DMS153 (cell line): ENCODE data around the gene FOXP1.
A peak's percentile ranks its signal among the peaks of the same experiment; 100 is the strongest.

Experiments used
- DNase-seq: peaks from one replicate; lab custom pipeline; 2025; lab: John Stamatoyannopoulos, UW

FOXP1 gene

DNA sequence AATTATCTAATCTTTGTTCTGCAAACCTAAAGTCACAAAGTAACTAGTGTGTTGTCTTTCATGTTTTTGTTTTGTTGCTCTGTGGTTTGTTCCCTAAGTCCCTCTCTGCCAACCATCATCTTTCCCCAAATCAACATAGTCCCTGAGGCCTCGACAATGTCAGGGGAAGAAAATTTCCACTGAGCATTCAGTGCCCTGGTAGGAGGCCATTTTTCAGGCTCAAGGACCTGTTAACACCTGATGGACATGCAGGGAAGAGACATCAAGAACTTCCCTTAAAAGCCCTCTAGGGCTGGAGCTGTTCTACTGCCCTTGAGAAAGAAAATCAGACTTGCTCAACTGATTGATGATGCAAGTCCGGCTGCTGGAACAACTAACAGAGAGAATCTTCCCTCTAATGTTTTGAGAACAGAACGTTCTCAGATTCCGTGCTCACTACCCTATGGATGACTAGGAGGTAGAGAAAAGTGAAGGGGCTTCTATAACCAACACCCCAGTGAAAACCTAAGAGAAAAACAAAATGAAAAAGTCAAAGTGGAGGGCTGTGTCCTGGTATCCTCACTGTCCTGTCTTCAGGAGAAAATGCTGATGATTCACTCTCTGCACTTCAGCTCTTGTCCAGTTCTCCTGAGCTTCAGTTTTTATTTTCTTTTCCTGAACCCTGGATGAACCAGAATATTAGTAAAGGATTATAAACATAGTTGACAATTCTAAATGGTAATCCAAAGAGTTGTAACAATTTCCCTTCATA, 373.1 kb downstream of the FOXP1 start:
- DNase-seq: no peak

DNA sequence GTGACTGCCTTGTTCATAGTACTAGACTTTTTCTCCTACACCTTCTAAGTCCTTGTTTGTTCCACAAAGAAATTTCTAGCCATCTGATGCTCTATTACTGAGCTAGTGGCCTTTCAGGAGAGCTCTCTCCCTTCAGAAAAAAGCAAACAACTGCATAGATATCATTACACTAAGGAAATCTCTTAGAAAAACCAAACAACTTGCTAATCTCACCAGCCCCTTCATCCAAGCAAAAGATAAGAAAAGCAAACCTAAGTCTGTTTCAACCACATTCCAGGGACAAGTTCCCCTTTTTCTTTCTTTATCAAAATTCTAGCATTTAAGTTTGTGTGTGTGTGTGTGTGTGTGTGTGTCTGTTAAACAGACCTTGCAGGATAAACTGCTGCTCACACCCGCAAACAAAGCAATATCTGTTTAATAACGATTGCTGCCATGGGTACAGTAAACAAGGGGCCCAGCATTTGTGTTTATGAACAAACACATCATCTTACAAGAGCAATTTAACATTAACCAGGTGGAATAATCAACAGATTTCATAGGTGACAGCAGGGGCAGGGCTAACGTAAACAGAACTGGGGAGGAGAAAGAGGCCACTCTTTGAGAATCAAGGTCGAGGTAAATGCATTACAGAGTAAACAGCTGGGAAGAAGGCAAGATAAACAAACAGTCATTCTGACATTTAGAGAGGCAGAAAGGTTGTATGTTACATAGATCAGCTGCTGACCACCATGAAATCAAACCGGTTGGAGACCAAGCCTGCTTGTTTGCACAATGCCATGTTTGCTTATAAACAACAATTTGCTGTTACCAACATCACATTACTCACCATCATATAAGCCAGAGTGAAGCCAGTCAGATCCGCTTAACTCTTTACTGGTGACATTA, 375.1 kb downstream of the FOXP1 start:
- DNase-seq: peak; percentile 95

- DNase-seq: no peak
These were observed 375.9 kb downstream of the FOXP1 start for GRCh38 chr3:71207632-71208031.

- DNase-seq: no peak
These were observed 377.0 kb downstream of the FOXP1 start for GRCh38 chr3:71206305-71207165.

DNA sequence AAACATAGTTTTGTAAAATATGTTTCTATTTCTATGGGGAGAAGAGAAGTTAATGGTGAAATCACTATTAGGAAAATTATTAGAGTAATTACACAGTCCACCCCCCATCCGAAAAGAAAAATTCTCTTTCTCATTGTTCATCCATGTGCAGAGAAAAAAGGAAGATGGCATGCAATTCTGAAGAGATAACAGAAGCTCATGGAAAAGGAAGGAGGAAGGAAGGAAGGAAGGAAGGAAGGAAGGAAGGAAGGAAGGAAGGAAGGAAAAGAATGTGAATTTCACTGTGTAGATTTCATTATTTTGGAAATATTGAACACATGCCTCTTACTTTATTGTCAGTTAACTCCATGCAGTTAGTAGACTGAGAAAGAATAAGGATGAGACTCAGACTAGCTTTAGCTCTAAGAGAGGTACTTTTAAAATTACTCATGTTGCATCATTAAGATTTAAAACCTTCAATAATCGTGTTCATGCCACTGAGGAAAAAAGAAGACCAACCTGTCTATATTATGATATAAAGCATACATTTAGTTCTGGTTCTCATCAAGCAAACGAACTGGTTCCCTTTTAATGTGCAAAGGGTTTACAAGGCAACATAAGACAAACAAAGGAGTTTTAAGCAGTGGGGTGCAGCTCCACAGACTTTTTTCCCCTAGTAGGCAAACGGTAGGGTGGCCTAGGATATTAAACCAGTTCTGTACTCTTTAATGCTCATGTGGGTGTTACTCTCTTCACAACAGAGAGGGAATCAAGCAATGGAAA, 379.6 kb downstream of the FOXP1 start:
- no peak for DNase-seq

DNA sequence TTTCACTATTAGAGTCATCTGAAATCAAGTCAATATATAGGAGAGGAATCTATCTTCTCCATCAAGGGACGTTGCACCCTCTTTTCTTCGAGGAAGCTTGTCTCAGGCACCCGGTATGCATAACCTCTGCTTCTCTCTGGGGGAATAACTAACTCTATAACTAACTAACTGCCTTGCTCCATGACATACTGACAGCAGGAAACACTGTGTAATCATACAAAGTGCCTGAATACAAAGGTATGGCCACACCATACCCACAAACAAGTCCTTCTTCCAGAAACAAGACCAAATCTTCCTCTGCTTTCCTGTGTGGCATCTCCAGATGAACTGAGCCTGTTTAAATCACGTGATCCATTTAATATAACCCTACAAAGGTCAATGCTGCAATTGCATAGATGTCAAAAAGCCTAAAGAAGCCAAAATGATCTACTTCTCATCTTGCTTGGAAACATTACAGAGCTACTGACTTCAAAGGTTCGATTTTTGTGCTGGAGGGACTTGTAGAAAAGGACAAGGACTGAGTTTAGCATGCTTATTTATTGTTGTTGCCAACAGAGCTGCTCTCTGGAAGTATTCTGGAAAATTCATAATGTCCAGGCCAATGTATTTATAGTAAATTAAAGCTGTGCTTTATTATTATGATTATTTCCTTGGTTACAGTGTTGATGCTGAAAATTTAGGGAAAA, 380.5 kb downstream of the FOXP1 start:
- DNase-seq: no peak

GRCh38 chr3:71201939-71202338, 381.6 kb downstream of the FOXP1 start:
- DNase-seq: no peak

DNA sequence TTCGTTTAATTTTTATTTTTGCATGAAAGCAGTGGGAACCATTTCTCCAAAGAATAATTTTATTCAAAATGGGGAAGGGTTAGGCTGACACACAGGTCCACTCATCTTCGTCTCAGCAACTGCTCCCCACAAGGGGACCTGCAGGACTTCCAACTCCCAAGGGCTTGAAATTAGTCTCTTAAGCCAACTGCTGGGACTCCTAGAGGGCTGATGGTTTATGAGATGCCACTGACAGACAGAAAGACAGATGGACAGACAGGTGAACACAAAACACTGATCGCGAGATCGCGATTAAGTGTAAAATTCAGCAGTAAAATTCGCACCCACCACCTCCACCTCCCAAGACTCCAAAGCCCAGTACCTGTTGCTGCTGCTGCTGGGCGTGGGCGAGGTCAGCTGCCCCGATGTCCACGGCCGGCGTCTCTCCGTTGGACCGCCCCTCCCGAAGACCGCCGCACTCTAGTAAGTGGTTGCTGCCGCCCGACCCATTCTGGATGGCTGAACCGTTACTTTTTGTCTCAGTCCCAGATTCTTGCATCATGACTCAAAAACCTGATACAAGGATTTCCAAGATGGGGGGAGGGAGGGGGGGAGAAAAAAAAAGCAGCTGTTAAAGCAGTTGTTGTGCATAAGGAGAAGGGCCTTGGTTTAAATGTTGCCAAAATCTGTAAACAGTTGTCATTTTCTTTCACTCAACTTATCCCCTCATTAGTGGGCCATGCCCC, 385.5 kb downstream of the FOXP1 start:
- DNase-seq: no peak

DNA sequence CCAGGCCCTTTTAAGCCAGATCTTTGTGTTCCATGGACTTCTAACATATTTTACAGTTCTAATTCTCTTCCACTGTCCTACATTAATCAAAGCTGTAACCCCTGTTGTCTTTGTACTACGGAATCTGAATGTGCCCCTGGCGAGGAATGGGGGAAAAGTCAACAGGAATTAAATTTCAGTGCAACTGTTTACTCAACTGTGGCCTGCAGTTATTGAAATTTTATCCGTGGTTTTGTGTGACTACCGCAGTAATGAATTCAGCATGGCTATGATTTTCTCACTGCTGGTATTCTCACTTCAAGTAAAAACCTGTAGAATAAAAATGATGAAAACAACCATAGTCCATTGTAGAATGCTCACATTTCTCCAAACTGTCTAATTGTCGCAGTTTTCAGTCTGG, 388.0 kb downstream of the FOXP1 start:
- DNase-seq: no peak

DNA sequence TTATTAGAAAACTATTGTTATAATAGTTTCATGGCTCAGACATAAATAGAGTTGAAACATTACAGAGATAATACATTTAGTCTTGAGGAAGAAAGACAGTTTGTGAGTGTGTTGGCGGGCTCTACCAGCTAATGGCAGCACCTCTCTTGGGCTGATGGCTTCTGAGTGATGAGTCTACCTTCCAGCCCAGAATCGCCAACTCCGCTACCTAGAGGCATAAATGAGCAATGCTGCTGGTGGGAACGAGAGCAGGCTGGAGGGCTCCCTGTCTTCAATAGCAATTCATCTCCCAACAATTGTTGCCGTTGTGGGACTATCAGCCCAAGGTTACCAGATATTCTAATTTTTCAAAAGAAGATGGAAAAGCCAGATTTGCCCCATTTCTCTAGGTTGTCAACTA, 388.7 kb downstream of the FOXP1 start:
- DNase-seq: no peak

GRCh38 chr3:71191031-71191482, 392.5 kb downstream of the FOXP1 start:
- peak; percentile 12 for DNase-seq

DNA sequence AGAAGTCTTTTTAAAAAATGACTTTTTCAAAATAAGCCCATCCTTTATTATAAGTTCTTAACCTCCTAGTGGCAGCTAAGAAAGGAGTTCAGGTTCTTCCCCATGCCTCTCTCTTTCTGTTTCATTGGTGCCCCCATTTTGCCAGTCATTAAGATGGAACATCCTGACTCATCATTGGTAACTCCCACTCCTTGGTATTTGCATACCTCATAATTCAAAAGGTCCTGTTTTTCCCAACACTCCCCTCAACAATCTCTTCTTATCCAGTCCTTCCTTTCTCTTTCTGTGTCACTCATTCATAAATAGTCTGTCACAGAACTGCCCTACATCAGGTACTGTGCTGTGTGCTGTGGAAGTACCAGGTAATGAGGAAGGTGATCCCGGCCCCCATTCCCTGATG, 394.0 kb downstream of the FOXP1 start:
- DNase-seq: no peak

GRCh38 chr3:71187715-71188114, 395.8 kb downstream of the FOXP1 start:
- no peak for DNase-seq

- DNase-seq: no peak
These were observed 396.7 kb downstream of the FOXP1 start for GRCh38 chr3:71186801-71187200.

DNA sequence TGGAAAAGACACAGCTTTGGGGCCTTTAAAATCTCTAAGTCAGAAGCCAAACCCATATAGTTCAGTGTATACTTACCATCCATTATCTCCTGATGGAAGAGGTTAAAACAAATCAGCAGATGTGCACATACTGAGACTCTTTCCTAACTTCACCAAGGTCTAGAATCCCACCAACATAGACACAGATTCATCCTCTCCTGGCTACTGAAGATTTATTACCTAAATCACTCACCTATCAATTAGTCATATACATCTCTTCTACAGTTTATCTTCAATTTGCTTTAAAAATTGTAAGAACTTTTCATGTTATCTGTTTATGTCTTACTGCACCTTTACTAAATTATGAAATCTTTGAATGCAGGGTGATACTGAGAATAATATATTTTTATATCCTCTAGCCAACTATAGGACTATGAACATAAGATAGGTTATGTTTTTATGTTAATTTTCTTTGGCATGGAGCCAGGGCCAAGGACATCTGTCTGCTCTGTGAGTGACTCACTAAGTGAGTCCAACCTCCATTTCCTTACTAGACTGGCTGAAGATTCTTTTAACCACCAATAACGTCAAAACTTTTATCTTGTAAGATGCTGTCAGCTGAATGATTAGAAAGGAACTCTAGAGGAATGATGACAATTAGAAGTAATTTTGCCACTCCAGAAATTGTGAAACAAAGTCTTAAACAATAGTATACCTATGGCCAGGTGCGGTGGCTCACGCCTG, 397.6 kb downstream of the FOXP1 start:
- DNase-seq: no peak

DNA sequence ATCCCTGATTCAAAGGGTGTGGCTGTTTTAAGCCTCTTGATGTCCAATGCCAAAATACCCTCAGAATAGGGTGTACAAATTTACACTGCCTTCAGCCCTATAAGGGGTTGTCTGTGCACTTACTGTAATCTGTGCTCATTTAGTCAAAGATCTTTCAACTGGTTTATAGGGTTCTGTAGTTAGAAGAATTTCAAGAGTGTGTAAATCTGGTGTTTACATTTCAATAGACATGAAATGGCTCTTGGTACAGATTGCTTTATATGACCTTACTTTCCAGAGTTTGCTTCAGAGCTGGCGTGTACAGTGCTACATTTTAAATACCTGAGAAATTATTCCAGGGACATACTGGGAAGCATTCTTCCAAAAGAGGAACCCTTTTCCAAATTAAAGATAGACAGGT, 399.3 kb downstream of the FOXP1 start:
- no peak for DNase-seq

- no peak for DNase-seq
These were observed 400.0 kb downstream of the FOXP1 start for GRCh38 chr3:71183549-71183948.

DNA sequence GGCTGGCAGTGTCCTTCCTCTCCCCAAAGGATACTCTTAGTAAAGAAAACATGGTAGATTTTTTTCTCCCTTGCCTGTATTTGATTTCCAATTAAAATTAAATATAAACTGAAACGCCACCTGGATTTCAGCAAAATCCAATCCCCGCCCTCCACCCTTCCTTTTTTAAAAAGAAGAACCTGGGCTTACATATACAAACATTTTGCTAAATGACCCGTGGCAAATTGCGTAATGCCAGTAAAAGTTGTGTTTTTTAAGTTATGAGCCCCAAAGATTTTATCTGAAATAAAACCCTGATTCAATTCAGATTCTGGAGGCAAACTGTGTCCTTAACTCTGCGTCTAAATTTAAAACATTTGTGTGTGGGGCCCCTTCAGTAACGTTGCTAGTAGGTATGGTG, 403.0 kb downstream of the FOXP1 start:
- no peak for DNase-seq

GRCh38 chr3:71177375-71177774, 406.2 kb downstream of the FOXP1 start:
- no peak for DNase-seq

GRCh38 chr3:71176366-71176765, 407.2 kb downstream of the FOXP1 start:
- DNase-seq: no peak
